Suppressor macrophage treated with lipopolysaccharide for 4 hours (primary cell): ENCODE results near the gene RITA1.
A peak's percentile ranks its signal among the peaks of the same experiment; 100 is the strongest.
"Not testable (repeated sequence)": the region's sequence is repeated elsewhere in the genome, so short reads cannot be mapped to it uniquely, and the experiment has no call there.

Experiments
- DNase-seq: peaks from one replicate; pipeline ENCODE4 v3.0.0-alpha.2; 2020

RITA1 gene

DNA sequence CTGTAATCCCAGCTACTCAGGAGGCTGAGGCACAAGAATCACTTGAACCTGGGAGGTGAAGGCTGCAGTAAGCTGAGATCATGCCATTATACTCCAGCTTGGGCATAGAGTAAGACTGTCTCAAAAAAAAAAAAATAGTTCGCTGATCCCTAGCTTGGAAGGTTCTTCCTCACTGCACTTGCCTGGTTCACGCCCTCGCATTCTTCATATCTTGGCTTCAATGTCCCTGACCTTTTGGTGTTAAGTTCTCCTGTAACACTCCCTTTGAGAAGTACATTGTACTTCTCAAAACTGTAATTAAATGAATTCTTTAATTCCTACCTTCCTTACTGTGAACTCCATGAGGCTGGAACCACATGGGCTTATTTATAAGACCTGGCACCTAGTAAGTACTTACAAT is 19.3 kb downstream of the RITA1 start:
- DNase-seq, result no peak

GRCh38 chr12:113206802-113207201 is 21.3 kb downstream of the RITA1 start:
- not testable (repeated sequence) for DNase-seq

DNA sequence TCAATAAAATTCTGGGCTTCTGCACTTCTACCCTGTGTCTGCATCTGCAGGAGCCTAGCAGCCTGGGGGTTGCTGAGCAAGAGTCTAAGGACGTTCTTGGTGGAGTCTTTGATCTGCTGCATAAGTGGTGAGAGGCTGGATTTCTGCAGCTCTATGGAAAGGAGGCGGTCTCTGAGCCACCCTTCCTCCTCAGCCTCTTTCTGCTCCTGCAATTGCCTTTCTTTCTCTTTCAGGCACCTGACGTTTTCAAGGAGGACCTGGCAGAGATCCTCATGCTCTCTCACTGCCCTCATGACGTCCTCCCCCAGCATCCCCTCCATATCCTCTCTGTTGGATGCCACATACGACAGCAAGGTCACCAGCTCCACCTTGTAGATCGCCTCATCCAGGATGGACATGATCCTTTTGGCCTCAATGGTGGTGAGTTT is 22.1 kb downstream of the RITA1 start:
- no peak for DNase-seq

DNA sequence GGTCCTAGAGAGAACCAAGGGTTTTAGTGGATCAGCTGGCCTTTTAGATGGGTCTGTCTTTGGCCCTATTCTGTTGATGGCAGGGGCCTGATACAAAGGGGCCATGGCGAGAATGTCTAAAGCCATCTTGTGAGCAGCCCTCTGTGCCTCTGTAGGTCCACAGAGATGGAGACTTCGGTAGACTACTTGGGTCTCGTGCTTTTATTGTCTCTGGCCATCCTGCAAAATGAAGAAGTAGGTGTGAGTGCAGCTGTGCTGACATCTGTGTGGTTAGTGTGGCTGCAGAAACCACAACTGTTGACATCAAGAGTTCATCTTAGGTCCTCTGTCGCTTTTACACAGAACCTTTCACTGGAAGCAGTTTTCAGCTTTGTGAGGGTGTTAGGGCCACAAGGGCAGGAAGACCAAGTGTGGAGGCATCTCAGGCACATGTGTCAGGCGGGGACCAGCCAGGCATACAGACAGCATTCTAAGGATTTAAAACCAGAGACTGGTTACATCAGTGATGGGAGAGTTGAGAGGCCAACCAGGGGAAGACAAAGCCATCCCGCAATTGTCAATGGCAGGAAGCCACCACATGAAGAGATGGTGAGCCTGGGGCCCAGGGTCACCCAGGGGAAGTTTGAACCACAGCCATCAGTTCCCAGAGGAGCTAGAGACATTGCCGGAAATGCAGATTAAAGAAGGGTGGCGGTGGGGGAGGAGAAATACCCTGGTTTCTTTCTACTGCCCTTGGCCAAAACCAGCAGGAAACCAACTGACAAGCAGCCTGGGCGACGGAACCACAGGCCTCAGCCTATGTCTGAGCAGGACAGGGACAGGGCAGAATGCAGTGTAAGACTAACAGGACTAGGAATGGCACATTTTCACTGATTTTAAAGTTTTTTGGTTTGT is 22.8 kb downstream of the RITA1 start:
- peak; percentile 88 for DNase-seq

DNA sequence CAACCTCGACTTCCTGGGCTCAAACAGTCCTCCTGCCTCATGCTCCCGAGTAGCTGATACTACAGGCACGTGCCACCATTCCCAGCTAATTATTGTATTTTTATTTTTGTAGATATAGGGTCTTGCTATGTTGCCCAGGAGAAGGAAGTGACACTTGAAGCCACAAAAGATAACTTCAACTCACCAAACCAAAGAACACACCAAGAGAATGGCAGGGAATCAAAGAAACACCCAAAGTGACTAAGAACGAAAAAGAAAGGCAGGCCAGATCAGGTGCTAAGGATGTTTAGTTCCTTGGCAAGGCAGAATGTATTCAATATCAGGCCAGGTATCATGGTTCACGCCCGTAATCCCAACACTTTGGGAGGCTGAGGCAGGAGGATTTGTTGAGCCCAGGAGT is 25.6 kb downstream of the RITA1 start:
- DNase-seq, result no peak

GRCh38 chr12:113214895-113215400 is 29.4 kb downstream of the RITA1 start:
- peak; percentile 96 for DNase-seq

DNA sequence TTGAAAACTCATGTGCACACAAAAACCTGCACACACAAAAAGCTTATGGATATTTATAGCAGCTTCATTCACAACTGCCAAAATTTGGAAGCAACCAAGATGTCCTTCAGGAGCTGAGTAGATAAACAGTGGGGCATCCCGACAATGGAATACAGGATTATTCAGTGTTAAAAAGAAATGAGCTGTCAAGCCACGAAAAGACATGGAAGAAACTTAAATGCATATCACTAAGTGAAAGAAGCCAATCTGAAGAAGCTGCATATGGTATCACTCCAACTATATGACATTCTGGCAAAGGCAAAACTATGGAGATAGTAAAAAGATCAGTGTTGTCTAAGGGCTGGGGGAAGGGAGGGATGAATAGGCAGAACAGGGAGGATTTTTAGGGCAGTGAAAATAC is 30.5 kb downstream of the RITA1 start:
- no peak for DNase-seq

DNA sequence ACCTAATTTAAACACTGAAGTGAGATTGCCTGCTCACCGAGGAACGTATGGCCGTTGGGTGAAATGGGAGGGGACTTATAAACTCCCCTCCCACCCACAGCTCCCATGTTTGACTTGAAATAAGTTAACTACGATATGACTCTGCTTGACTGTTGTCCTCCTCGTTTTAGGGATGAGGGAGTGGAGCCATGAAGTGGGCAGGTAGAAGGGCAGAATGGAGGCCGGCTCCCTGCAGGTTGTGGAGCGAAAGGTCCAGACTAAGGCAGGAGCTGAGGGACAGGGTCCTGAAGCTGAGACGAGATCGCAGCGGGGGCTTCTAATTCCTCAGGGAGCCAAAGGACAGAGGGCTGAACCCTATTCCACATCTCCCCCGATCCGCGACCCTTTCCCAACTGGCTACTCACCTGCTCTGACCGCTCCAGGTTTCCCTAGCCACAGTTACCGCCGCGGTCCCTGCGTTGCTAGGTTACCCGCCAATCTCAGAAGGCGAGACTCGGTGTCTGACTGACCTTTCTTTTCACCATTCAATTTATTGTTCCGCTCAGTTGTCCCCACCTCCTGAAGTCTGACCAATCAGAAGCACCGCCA is 35.2 kb downstream of the RITA1 start:
- DNase-seq, result no peak

GRCh38 chr12:113221181-113221996 is 35.9 kb downstream of the RITA1 start, which contains the start of gene TPCN1:
TSS of gene TPCN1 (plus strand) at chr12:113221464. CDS start at chr12:113226853, 5,389 bp downstream.
- DNase-seq, result peak; percentile 100

GRCh38 chr12:113221997-113222729 is 36.6 kb downstream of the RITA1 start:
- DNase-seq, result no peak

GRCh38 chr12:113222730-113223531 is 37.4 kb downstream of the RITA1 start:
- DNase-seq, result peak; percentile 65

DNA sequence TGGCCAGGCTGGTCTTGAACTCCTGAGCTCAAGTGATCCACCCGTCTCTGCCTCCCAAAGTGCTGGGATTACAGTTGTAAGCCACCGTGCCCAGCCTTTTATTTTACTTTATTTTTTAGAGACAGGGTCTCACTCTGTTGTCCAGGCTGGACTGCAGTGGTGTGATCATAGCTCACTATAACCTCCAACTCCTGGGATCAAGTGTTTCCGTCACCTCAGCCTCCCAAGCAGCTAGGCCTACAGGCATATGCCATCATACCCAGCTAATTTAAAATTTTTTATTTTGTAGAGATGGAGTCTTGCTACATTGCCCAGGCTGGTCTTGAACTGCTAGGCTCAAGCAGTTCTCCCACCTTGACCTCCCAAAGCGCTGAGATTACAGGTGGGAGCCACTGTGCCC is 39.4 kb downstream of the RITA1 start:
- no peak for DNase-seq

- DNase-seq, result no peak
These were observed 41.4 kb downstream of the RITA1 start for GRCh38 chr12:113226696-113227568.

DNA sequence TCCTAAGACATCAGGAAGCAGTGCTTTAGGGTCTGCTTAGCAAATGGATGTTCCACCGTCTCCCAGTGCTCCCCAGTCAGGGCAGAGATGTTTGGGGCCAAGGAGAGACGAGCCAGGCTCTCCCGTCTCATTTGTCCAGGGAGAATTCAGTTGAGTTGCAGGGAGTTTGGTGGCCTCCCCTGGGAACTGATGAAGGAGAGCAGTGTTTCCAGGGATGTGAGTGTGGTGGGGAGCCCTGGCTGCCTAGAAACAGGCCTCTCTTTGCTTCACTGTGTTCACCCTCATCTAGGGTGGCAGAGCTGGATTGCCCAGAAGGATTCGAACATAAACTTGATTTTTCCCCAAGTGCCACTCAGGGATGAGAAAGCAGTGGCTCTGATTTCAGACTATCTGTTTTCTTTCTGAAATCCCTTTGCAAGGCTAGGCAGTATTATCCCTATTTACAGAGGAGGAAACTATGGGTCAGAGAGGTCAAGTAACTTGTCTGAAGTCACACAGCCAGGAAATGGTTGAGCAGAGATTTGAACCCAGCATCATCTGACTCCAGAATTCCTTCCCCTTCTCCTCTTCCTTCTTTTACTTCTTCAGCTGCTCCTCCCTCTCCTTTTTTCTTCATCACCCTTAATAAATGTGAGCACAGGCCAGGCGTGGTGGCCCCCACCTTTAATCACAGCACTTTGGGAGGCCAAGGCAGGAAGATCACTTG is 42.3 kb downstream of the RITA1 start:
- DNase-seq, result no peak

- no peak for DNase-seq
These were observed 43.0 kb downstream of the RITA1 start for GRCh38 chr12:113228394-113229028.

DNA sequence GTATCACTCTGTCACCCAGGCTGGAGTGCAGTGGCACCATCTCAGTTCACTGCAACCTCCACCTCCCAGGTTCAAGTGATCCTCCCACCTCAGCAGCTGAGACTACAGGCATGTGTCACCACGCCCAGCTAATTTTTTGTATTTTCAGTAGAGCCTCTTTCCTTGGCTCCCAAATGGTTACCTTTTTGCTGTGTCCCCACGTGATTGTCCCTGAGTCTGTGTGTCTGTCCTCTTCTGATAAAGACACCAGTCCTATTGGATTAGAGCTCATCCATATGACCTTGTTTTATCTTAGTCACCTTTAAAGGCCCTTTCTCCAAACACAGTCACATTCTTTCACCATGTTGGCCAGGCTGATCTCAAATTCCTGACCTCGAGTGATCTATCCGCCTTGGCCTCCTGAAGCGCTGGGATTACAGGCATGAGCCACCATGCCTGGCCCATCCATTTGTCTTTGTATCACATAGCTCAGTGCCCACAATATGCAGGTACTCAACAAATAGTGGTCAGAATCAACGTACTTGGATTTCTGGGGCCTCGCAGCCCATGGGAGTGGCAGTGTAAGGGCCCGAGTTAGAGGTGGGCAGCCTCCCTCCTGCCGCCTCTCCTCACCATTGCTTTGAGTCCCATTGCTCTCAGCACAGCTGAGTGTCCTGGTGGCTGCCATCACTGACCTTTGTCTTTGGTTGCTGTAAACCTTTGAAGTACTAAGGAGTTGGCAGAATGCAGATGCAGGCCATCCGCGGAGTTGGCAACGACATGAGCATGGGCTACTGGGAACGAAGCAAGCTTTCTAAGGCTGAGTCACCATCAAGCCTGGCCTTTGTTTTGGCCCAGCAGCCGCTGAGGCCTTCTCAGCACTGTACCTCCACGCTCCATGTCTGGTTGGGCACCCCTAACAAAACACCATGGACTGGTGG is 45.1 kb downstream of the RITA1 start:
- DNase-seq, result no peak

DNA sequence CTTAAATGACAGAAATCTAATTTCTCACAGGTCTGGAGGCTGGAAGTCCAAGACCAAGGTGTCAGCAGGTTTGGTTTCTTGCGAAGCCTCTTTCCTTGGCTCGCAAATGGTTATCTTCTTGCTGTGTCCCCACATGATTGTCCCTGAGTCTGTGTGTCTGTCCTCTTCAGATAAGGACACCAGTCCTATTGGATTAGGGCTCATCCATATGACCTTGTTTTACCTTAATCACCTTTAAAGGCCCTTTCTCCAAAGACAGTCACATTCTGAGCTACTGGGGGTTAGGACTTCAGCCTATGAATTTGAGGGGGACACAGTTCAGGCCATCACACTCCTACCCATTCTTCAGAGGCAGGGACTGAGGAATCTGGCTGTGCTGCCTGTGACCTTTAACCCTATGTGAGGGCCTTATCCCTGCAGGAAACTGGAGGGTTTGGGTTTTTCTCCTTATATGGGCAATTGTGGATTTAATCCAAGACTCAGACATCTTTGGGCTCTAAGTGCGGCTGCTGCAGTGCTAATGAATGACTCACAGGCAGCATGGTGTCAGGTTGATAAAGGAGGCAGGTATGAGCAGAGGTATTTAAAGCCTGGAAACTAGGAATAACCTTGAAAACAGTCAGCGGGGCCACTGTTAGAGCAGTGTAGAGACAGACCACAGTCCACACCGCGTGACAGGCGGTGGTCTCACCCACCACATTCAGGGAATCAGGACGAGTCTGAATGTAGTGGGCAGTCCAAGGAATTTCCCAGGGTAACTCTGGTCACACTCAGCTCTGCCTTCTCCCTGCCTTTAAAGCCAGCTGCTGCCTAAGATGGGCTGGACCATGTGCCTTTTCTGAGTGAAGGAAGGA is 45.9 kb downstream of the RITA1 start:
- no peak for DNase-seq
